Measurements from ENCODE around the gene PI4KA. TPM values are rescaled to one million over a fixed set of nuclear protein-coding genes. Genes with fewer than 3 reads are reported as not detected.

Gene PI4KA
- total RNA-seq, 1 experiment from 2014 or later, result 65.8 TPM

DNA sequence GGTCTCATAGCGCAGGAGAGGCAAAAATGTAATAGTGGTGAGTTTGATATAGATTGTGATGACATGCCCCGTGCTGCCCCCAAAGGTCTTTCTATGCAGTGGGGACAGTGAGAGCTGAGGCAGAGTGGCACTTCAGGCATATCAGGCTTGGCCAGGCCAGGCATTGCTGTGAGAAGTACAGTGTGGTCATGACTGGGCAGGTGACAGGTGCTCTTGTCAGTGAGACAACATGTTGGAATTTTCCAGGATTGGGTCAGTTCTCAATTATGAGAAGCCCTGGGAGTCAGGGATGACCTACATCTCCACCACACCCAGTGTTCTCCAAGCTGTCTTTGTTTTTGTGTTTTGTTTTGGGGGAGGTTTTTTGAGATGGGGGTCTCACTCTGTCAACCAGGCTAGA, 3.9 kb upstream of the PI4KA start:
- no peaks in the 10 kb centered on the region; the same call in 1 of the 2 replicates for H3K79me2 ChIP-seq (ENCODE audit: insufficient read depth, low read length)
- H2BK12ac ChIP-seq (ENCODE audit: insufficient read length, low read depth, low read length), result no peak overlapping the region
- H3K18ac ChIP-seq (ENCODE audit: insufficient read length, low read depth, low read length), result no peak overlapping the region
- no peak overlapping the region for H2BK20ac ChIP-seq (ENCODE audit: low read depth, low read length, poor library complexity, severe bottlenecking)
- Mint-ChIP-seq H3K9me3 (no peaks in the 10 kb centered on the region), H3K27ac (no peak overlapping the region), H3K27me3 (ENCODE audit: low read depth) (no peaks in the 10 kb centered on the region), H3K36me3 (ENCODE audit: insufficient read depth in 1 of 3, low read depth in 3 of 3) (no peaks in the 10 kb centered on the region; a peak in 1 of 7 replicates), H3K4me1 (peaks cover 12 to 14% of the 10 kb centered on the region in 2 experiments), H3K4me3 (no peak overlapping the region)
- H3K4ac ChIP-seq (ENCODE audit: low read depth, low read length), result no peak overlapping the region
- H3K56ac ChIP-seq (ENCODE audit: insufficient read length, low read depth, low read length), result no peak overlapping the region
- H4K91ac ChIP-seq (ENCODE audit: insufficient read length, low read depth, low read length), result no peak overlapping the region
- H2AK5ac ChIP-seq (ENCODE audit: insufficient read length, low read length), result no peak overlapping the region
- H3K27me3 ChIP-seq (ENCODE audit: insufficient read depth, low read length), result no peaks in the 10 kb centered on the region
- no peaks in the 10 kb centered on the region for H3K79me1 ChIP-seq (ENCODE audit: insufficient read depth, low read depth, low read length, poor library complexity, severe bottlenecking)
- no peak overlapping the region for H3T11ph ChIP-seq (ENCODE audit: low read length)
- H2AFZ ChIP-seq (ENCODE audit: low read length), result no peak overlapping the region
- H3K4me1 ChIP-seq (ENCODE audit: insufficient read depth, low read length), result peaks cover 6% of the 10 kb centered on the region; the same call in 1 of the 2 replicates
- H3K23ac ChIP-seq (ENCODE audit: insufficient read length, low read depth, low read length), result no peak overlapping the region
- H3K23me2 ChIP-seq (ENCODE audit: insufficient read length, low read depth, low read length, poor library complexity, severe bottlenecking), result peaks cover 11% of the 10 kb centered on the region
- H3K9ac ChIP-seq (ENCODE audit: extremely low read depth, insufficient read length, low read length), result no peak overlapping the region
- H3K4me2 ChIP-seq (ENCODE audit: insufficient read depth, insufficient read length, low read length), result no peak overlapping the region
- H4K8ac ChIP-seq (replicated peaks; ENCODE audit: insufficient read length, low read depth, low read length), result no peak overlapping the region
- H3K14ac ChIP-seq (ENCODE audit: insufficient read depth, low read length), result no peak overlapping the region
- H2BK5ac ChIP-seq (ENCODE audit: insufficient read length, low read length), result no peak overlapping the region
- no peak for DNase-seq
- H4K20me1 ChIP-seq (ENCODE audit: control insufficient read depth, insufficient read depth, insufficient read length), result peaks cover 2% of the 10 kb centered on the region
- TF ChIP-seq, protein P1, sequence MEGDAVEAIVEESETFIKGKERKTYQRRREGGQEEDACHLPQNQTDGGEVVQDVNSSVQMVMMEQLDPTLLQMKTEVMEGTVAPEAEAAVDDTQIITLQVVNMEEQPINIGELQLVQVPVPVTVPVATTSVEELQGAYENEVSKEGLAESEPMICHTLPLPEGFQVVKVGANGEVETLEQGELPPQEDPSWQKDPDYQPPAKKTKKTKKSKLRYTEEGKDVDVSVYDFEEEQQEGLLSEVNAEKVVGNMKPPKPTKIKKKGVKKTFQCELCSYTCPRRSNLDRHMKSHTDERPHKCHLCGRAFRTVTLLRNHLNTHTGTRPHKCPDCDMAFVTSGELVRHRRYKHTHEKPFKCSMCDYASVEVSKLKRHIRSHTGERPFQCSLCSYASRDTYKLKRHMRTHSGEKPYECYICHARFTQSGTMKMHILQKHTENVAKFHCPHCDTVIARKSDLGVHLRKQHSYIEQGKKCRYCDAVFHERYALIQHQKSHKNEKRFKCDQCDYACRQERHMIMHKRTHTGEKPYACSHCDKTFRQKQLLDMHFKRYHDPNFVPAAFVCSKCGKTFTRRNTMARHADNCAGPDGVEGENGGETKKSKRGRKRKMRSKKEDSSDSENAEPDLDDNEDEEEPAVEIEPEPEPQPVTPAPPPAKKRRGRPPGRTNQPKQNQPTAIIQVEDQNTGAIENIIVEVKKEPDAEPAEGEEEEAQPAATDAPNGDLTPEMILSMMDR (conservative IDR thresholded peaks at IDR 0.05), result no peak
- no peaks in the 10 kb centered on the region for H3K9me3 ChIP-seq (ENCODE audit: control insufficient read depth, low read depth, low read length)
- no peak overlapping the region for H3K27ac ChIP-seq (ENCODE audit: insufficient read length, low read depth, low read length)
- H2BK120ac ChIP-seq (ENCODE audit: low read depth, low read length, poor library complexity, severe bottlenecking), result no peak overlapping the region
- no peak overlapping the region for H4K5ac ChIP-seq (ENCODE audit: insufficient read length, low read depth, low read length)
- H2BK15ac ChIP-seq (ENCODE audit: low read depth, low read length), result no peak overlapping the region
- no CpG with 5 or more reads among the region's 2 CpGs for WGBS (ENCODE audit: extremely low coverage, insufficient read length, low lambda C conversion rate)
